HL-60 (cell line): Measurements from ENCODE around the gene COX4I1.

Source experiments
- DNase-seq, 2 experiments: peaks; one replicate each; pipeline ENCODE4 v3.0.0-alpha.2; 2010 to 2020; ENCODE audit warnings: low read depth in 1 of 2, low spot score in 1 of 2
- H3K27ac ChIP-seq: fragments of 250-450 bp; sonication (Bioruptor Pico); replicated peaks from 2 replicates; pipeline ENCODE4 v1.5.1; 2020; ENCODE audit warnings: mild to moderate bottlenecking, moderate library complexity
- H3K27me3 ChIP-seq: fragments of 250-450 bp; sonication (Bioruptor Pico); 2 replicates; pipeline ENCODE4 v1.5.1; 2021; ENCODE audit warnings: mild to moderate bottlenecking, moderate library complexity; ENCODE audit not compliant: insufficient read depth, poor library complexity, severe bottlenecking
- H3K4me3 ChIP-seq: replicated peaks from 2 replicates; pipeline ENCODE4 v1.5.1; 2011; ENCODE audit warnings: mild to moderate bottlenecking, control low read depth, low read length; ENCODE audit not compliant: insufficient read depth
- CTCF ChIP-seq: IDR thresholded peaks from one replicate; pipeline ENCODE4 v1.5.1; 2011; ENCODE audit warnings: low read length, control low read depth, inconsistent platforms; ENCODE audit not compliant: insufficient read depth
- GABPA ChIP-seq: IDR thresholded peaks from 2 replicates; pipeline ENCODE4 v1.6.1; 2012; ENCODE audit warnings: low read depth
- POLR2AphosphoS5 ChIP-seq: IDR thresholded peaks from 2 replicates; pipeline ENCODE4 v1.6.1; 2012; ENCODE audit warnings: low read depth
- REST ChIP-seq: IDR thresholded peaks from 2 replicates; pipeline ENCODE4 v1.6.1; 2012; ENCODE audit warnings: low read depth; ENCODE audit not compliant: insufficient replicate concordance
- SPI1 ChIP-seq: IDR thresholded peaks from 2 replicates; pipeline ENCODE4 v1.6.1; 2012; ENCODE audit warnings: low read depth, mild to moderate bottlenecking, borderline replicate concordance

Gene COX4I1

GRCh38 chr16:85839681-85840240 is 40.3 kb downstream of the COX4I1 start:
- no peaks in the 10 kb centered on the region for H3K27me3 ChIP-seq
- H3K27ac ChIP-seq: no peak overlapping the region

GRCh38 chr16:85840395-85840794 is 40.9 kb downstream of the COX4I1 start:
- DNase-seq: no peak
- H3K27me3 ChIP-seq: no peaks in the 10 kb centered on the region
- TF ChIP-seq REST (no peak), SPI1 (no peak), POLR2AphosphoS5 (no peak), CTCF (no peak), GABPA (no peak)
- no peak overlapping the region for H3K4me3 ChIP-seq
- H3K27ac ChIP-seq: no peak overlapping the region

More at GRCh38 chr16:85839681-85840240, 40.3 kb downstream of the COX4I1 start:
- TF ChIP-seq POLR2AphosphoS5: no peak
- TF ChIP-seq SPI1: no peak
- no peak for TF ChIP-seq GABPA
- no peak for TF ChIP-seq REST
- TF ChIP-seq CTCF: no peak
- no peak overlapping the region for H3K4me3 ChIP-seq
- DNase-seq: no peak

- DNase-seq: no peak
- no peak for TF ChIP-seq CTCF
- H3K27me3 ChIP-seq: no peaks in the 10 kb centered on the region
- H3K4me3 ChIP-seq: no peak overlapping the region
- H3K27ac ChIP-seq: no peak overlapping the region
Observed at GRCh38 chr16:85840801-85841200, 41.3 kb downstream of the COX4I1 start.

- Histone ChIP-seq H3K27ac (no peak overlapping the region), H3K27me3 (no peaks in the 10 kb centered on the region), H3K4me3 (no peak overlapping the region)
- DNase-seq: no peak
- no peak for TF ChIP-seq GABPA
Observed at GRCh38 chr16:85842435-85842834, 42.9 kb downstream of the COX4I1 start.
